Measurements from ENCODE around the gene POLR2J. TPM values are rescaled to one million over a fixed set of nuclear protein-coding genes. Genes with fewer than 3 reads are reported as not detected.

POLR2J gene
- total and polyA plus RNA-seq, 10 of the 15 experiments (the other 5 are each of a cell fraction or from before 2014, with no cell fraction given), result 16.4 to 119 (median 77.4) TPM

DNA sequence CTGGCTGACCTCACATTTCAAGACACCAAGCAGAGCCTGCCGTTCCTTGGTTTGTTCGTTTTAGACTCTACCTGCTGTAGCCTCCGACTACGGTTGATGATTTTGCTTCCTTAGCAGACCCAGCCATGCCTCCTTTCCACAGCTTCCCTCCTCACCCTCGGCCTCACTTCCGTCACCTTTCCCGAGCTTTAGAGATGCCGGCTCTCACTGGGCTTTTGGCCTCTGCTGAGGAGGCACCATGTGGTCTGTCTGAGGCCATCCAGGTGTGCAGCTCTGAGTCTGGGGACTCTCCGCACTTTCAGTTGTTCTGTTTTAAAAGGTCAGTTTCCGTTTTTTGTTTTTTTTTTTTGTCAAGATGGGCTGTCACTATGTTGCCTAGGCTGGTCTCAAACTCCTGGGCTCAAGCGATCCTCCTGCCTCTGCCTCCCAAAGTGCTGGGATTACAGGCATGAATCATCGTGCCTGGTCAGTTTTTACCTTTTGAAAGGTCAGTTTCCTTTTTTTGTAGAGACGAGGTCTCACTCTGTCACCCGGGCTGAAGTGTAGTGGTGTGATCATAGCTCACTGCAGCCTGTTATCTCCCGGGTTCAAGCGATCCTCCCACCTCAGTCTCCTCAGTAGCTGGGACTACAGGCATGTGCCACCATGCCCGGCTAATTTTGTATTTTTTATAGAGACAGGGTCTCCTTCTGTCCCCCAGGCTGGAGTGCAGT is 33.6 kb downstream of the POLR2J start (continued):
- TF ChIP-seq IKZF1 (conservative IDR thresholded peaks at IDR 0.05) (peak; percentile 71; the same call in 1 of the 2 replicates), SP1 (IDR thresholded peaks at IDR 0.05; ENCODE audit: low read depth, low read length) (no peak), CHD4 (IDR thresholded peaks at IDR 0.05) (no peak), RB1 (IDR thresholded peaks at IDR 0.05; ENCODE audit: borderline replicate concordance) (0 out of 2 replicates have a peak, but pooled peaks have one; percentile 48), ZNF207 (IDR thresholded peaks at IDR 0.05; ENCODE audit: borderline replicate concordance) (no peak)
- TF ChIP-seq, protein P1, sequence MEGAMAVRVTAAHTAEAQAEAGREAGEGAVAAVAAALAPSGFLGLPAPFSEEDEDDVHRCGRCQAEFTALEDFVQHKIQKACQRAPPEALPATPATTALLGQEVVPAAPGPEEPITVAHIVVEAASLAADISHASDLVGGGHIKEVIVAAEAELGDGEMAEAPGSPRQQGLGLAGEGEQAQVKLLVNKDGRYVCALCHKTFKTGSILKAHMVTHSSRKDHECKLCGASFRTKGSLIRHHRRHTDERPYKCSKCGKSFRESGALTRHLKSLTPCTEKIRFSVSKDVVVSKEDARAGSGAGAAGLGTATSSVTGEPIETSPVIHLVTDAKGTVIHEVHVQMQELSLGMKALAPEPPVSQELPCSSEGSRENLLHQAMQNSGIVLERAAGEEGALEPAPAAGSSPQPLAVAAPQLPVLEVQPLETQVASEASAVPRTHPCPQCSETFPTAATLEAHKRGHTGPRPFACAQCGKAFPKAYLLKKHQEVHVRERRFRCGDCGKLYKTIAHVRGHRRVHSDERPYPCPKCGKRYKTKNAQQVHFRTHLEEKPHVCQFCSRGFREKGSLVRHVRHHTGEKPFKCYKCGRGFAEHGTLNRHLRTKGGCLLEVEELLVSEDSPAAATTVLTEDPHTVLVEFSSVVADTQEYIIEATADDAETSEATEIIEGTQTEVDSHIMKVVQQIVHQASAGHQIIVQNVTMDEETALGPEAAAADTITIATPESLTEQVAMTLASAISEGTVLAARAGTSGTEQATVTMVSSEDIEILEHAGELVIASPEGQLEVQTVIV (IDR thresholded peaks at IDR 0.05; ENCODE audit: borderline replicate concordance, partially characterized antibody), result no peak
- TF ChIP-seq, protein P2, sequence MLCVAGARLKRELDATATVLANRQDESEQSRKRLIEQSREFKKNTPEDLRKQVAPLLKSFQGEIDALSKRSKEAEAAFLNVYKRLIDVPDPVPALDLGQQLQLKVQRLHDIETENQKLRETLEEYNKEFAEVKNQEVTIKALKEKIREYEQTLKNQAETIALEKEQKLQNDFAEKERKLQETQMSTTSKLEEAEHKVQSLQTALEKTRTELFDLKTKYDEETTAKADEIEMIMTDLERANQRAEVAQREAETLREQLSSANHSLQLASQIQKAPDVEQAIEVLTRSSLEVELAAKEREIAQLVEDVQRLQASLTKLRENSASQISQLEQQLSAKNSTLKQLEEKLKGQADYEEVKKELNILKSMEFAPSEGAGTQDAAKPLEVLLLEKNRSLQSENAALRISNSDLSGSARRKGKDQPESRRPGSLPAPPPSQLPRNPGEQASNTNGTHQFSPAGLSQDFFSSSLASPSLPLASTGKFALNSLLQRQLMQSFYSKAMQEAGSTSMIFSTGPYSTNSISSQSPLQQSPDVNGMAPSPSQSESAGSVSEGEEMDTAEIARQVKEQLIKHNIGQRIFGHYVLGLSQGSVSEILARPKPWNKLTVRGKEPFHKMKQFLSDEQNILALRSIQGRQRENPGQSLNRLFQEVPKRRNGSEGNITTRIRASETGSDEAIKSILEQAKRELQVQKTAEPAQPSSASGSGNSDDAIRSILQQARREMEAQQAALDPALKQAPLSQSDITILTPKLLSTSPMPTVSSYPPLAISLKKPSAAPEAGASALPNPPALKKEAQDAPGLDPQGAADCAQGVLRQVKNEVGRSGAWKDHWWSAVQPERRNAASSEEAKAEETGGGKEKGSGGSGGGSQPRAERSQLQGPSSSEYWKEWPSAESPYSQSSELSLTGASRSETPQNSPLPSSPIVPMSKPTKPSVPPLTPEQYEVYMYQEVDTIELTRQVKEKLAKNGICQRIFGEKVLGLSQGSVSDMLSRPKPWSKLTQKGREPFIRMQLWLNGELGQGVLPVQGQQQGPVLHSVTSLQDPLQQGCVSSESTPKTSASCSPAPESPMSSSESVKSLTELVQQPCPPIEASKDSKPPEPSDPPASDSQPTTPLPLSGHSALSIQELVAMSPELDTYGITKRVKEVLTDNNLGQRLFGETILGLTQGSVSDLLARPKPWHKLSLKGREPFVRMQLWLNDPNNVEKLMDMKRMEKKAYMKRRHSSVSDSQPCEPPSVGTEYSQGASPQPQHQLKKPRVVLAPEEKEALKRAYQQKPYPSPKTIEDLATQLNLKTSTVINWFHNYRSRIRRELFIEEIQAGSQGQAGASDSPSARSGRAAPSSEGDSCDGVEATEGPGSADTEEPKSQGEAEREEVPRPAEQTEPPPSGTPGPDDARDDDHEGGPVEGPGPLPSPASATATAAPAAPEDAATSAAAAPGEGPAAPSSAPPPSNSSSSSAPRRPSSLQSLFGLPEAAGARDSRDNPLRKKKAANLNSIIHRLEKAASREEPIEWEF (IDR thresholded peaks at IDR 0.05; ENCODE audit: insufficient replicate concordance, low read depth, low read length), result no peak
